ENCODE measurements around the gene SLC5A5. TPM values are rescaled to one million over a fixed set of nuclear protein-coding genes. Genes with fewer than 3 reads are reported as not detected.

The SLC5A5 gene
- under 1 TPM; 0.25 to 0.43 (median 0.26) TPM for total RNA-seq
- total RNA-seq (2013) = 0.32 TPM

- intact Hi-C loops (cut with micrococcal nuclease) = no loop called here
- Mint-ChIP-seq H3K27ac (no peak within 1 kb of the TSS), H3K4me1 (peaks cover 0 to 19% of the 10 kb centered on the region in 2 donors), H3K36me3 (no peaks in the 10 kb centered on the region), H3K27me3 (ENCODE audit: low read depth in 2 of 2) (peaks cover 6 to 19% of the 10 kb centered on the region in 2 donors), H3K9me3 (no peaks in the 10 kb centered on the region), H3K4me3 (peak within 1 kb of the TSS; percentile 73)
- ATAC-seq (peak in 2 of 3 donors; percentile 9 to 21), DNase-seq (peak in 1 of 2 donors; percentile 50)
- no peak within 1 kb of the TSS for H3K27ac ChIP-seq (ENCODE audit: low read length)
- H3K27me3 ChIP-seq (ENCODE audit: control insufficient read depth, insufficient read depth, low read length) = peaks cover 18% of the 10 kb centered on the region
- no peak for TF ChIP-seq CTCF (IDR thresholded peaks at IDR 0.05)
- H3K36me3 ChIP-seq (ENCODE audit: control insufficient read depth, insufficient read depth, low read length) = no peaks in the 10 kb centered on the region
- H3K4me3 ChIP-seq (ENCODE audit: low read length) = peak within 1 kb of the TSS; percentile 6
- H3K4me1 ChIP-seq (ENCODE audit: control insufficient read depth, insufficient read depth, low read length) = peaks cover 29% of the 10 kb centered on the region
- no peaks in the 10 kb centered on the region for H3K9me3 ChIP-seq (ENCODE audit: control insufficient read depth, insufficient read depth, low read length)
- WGBS (ENCODE audit: insufficient coverage) = 3% methylated on average over 25 of the region's 26 CpGs
Observed at GRCh38 chr19:17871878-17872250, at the start of gene SLC5A5. TSS of gene SLC5A5 (plus strand) at chr19:17871945. CDS start at chr19:17872320, 375 bp downstream.

GRCh38 chr19:17824339-17824738, 47.4 kb upstream of the SLC5A5 start:
- 94% methylated on average over 8 of the region's 8 CpGs for WGBS (ENCODE audit: insufficient coverage)
- ATAC-seq = no peak

GRCh38 chr19:17826508-17827056, 45.2 kb upstream of the SLC5A5 start:
- Mint-ChIP-seq H3K36me3 (no peaks in the 10 kb centered on the region), H3K27ac (no peak overlapping the region), H3K4me3 (no peak overlapping the region), H3K4me1 (peaks cover 0 to 12% of the 10 kb centered on the region in 2 donors), H3K9me3 (no peaks in the 10 kb centered on the region), H3K27me3 (ENCODE audit: low read depth in 2 of 2) (no peaks in the 10 kb centered on the region)
- TF ChIP-seq CTCF (IDR thresholded peaks at IDR 0.05) = no peak
- H3K4me1 ChIP-seq (ENCODE audit: control insufficient read depth, insufficient read depth, low read length) = no peaks in the 10 kb centered on the region
- WGBS (ENCODE audit: insufficient coverage) = 98% methylated on average over 13 of the region's 13 CpGs
- peaks cover 35% of the 10 kb centered on the region for H3K36me3 ChIP-seq (ENCODE audit: control insufficient read depth, insufficient read depth, low read length)
- no peak overlapping the region for H3K4me3 ChIP-seq (ENCODE audit: low read length)
- no peak for ATAC-seq
- no peak for DNase-seq
- H3K9me3 ChIP-seq (ENCODE audit: control insufficient read depth, insufficient read depth, low read length) = no peaks in the 10 kb centered on the region
- no peaks in the 10 kb centered on the region for H3K27me3 ChIP-seq (ENCODE audit: control insufficient read depth, insufficient read depth, low read length)
- intact Hi-C loops (cut with micrococcal nuclease) = no loop called here
- H3K27ac ChIP-seq (ENCODE audit: low read length) = no peak overlapping the region

More at GRCh38 chr19:17824339-17824738, 47.4 kb upstream of the SLC5A5 start:
- intact Hi-C loops (cut with micrococcal nuclease) = no loop called here
- no peaks in the 10 kb centered on the region for H3K4me1 ChIP-seq (ENCODE audit: control insufficient read depth, insufficient read depth, low read length)
- TF ChIP-seq CTCF (IDR thresholded peaks at IDR 0.05) = no peak
- no peaks in the 10 kb centered on the region for H3K27me3 ChIP-seq (ENCODE audit: control insufficient read depth, insufficient read depth, low read length)
- DNase-seq = no peak
- H3K4me3 ChIP-seq (ENCODE audit: low read length) = no peak overlapping the region
- H3K27me3 Mint-ChIP-seq (ENCODE audit: low read depth in 2 of 2) = no peaks in the 10 kb centered on the region
- H3K36me3 Mint-ChIP-seq = no peaks in the 10 kb centered on the region
- peaks cover 19% of the 10 kb centered on the region for H3K36me3 ChIP-seq (ENCODE audit: control insufficient read depth, insufficient read depth, low read length)
- H3K9me3 ChIP-seq (ENCODE audit: control insufficient read depth, insufficient read depth, low read length) = no peaks in the 10 kb centered on the region
- no peak overlapping the region for H3K27ac ChIP-seq (ENCODE audit: low read length)
- H3K4me3 Mint-ChIP-seq = no peak overlapping the region
- H3K4me1 Mint-ChIP-seq = peaks cover 0 to 6% of the 10 kb centered on the region in 2 donors
- H3K9me3 Mint-ChIP-seq = no peaks in the 10 kb centered on the region
- peak overlapping the region in 1 of 2 donors; percentile 74 for H3K27ac Mint-ChIP-seq
